ENCODE measurements around the gene ENTPD3. TPM values are rescaled to one million over a fixed set of nuclear protein-coding genes. Genes with fewer than 3 reads are reported as not detected.
A peak's percentile ranks its signal among the peaks of the same experiment; 100 is the strongest.

Gene ENTPD3
- total RNA-seq, 3 donors from 2014 or later, result 1.7 to 5.5 (median 3.3) TPM

GRCh38 chr3:40463579-40463978, 76.6 kb downstream of the ENTPD3 start:
- H3K9me3 ChIP-seq, result no peaks in the 10 kb centered on the region

GRCh38 chr3:40464339-40465110, 77.5 kb downstream of the ENTPD3 start:
- DNase-seq, result no peak
- peak; percentile 44 for ATAC-seq
- H3K4me3 ChIP-seq, result no peak overlapping the region
- peaks cover 1% of the 10 kb centered on the region for H3K4me1 ChIP-seq (ENCODE audit: low read depth)
- H3K9me3 ChIP-seq, result no peaks in the 10 kb centered on the region
- peaks cover 21% of the 10 kb centered on the region for H3K36me3 ChIP-seq (ENCODE audit: low read depth)
- intact Hi-C loops (cut with DNase I, micrococcal nuclease), result no loop called here
- TF ChIP-seq CTCF (IDR thresholded peaks at IDR 0.05), result no peak

More at GRCh38 chr3:40463579-40463978, 76.6 kb downstream of the ENTPD3 start:
- Histone ChIP-seq H3K36me3 (ENCODE audit: low read depth) (peaks cover 27% of the 10 kb centered on the region), H3K4me3 (no peak overlapping the region), H3K4me1 (ENCODE audit: low read depth) (peaks cover 11% of the 10 kb centered on the region)
- ATAC-seq, result no peak
- TF ChIP-seq CTCF (IDR thresholded peaks at IDR 0.05), result no peak
- intact Hi-C loops (cut with DNase I, micrococcal nuclease), result no loop called here
- DNase-seq, result no peak

- no peak for ATAC-seq
- Histone ChIP-seq H3K4me1 (ENCODE audit: low read depth) (no peaks in the 10 kb centered on the region), H3K36me3 (ENCODE audit: low read depth) (peaks cover 21% of the 10 kb centered on the region), H3K4me3 (no peak overlapping the region), H3K9me3 (no peaks in the 10 kb centered on the region)
- intact Hi-C loops (cut with DNase I, micrococcal nuclease), result no loop called here
- TF ChIP-seq CTCF (IDR thresholded peaks at IDR 0.05), result no peak
- no peak for DNase-seq
Observed at GRCh38 chr3:40465111-40465407, 78.1 kb downstream of the ENTPD3 start.

GRCh38 chr3:40465456-40465855, 78.5 kb downstream of the ENTPD3 start:
- Histone ChIP-seq H3K36me3 (ENCODE audit: low read depth) (peaks cover 21% of the 10 kb centered on the region), H3K4me1 (ENCODE audit: low read depth) (no peaks in the 10 kb centered on the region), H3K9me3 (no peaks in the 10 kb centered on the region), H3K4me3 (no peak overlapping the region)
- ATAC-seq (no peak), DNase-seq (no peak)
- intact Hi-C loops (cut with DNase I, micrococcal nuclease), result no loop called here
- no peak for TF ChIP-seq CTCF (IDR thresholded peaks at IDR 0.05)

GRCh38 chr3:40468018-40468417, 81.0 kb downstream of the ENTPD3 start:
- Histone ChIP-seq H3K4me1 (ENCODE audit: low read depth) (no peaks in the 10 kb centered on the region), H3K4me3 (no peak overlapping the region), H3K36me3 (ENCODE audit: low read depth) (peaks cover 4% of the 10 kb centered on the region), H3K9me3 (no peaks in the 10 kb centered on the region)
- intact Hi-C loops (cut with DNase I, micrococcal nuclease), result no loop called here
- DNase-seq (no peak), ATAC-seq (peak; percentile 55)
- TF ChIP-seq CTCF (IDR thresholded peaks at IDR 0.05), result no peak
